Measurements from ENCODE around the gene COL18A1. TPM values are rescaled to one million over a fixed set of nuclear protein-coding genes. Genes with fewer than 3 reads are reported as not detected.
A peak's percentile ranks its signal among the peaks of the same experiment; 100 is the strongest.

Gene COL18A1
- polyA plus RNA-seq, 2 of the 4 experiments (the other 2 are of a cell fraction): 17.3 to 88.4 TPM

DNA sequence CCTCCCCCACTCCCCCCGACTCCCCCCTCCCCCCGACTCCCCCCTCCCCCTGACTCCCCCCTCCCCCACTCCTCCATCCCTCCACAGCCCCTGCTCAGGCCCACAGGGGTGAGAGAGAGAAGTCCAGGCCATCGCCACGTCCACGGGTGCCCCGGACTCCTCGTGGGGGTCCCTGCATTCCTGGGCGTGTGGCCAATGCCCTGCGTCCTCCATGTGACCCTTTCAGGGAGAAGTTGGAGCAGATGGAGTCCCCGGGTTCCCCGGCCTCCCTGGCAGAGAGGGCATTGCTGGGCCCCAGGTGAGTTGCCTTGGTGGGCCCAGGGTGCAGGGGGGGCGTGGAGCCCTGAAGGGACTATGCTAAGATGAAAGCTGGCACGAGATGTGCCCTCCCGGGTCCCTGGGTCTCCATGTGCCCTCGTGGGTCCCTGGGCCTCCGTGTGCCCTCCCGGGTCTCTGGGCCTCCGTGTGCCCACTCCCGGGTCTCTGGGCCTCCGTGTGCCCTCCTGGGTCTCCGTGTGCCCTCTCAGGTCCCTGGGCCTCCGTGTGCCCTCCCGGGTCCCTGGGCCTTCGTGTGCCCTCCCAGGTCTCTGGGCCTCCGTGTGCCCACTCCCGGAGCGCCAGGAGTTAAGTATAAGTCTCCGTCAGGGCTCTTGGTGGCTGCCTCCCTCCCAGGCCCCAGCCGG lies 85.2 kb downstream of the COL18A1 start:
- Histone ChIP-seq H3K4me2 (no peak overlapping the region), H3K9me3 (no peaks in the 10 kb centered on the region), H3K4me1 (no peaks in the 10 kb centered on the region; the same call in 2 of the 3 replicates), H3K4me3 (no peak overlapping the region), H3K27ac (peak overlapping the region in 1 of 2 experiments; percentile 56; a peak in 2 of 6 replicates)
- DNase-seq (ENCODE audit: low read depth in 1 of 2, low spot score in 1 of 2) (no peak), FAIRE-seq (no peak), ATAC-seq (no peak)
- POLR2A ChIA-PET: no interaction called here
- WGBS (ENCODE audit: missing lambda C conversion rate): 88% methylated on average over 17 of the region's 29 CpGs
- CTCF ChIA-PET: no interaction called here
- TF ChIP-seq JUN (IDR thresholded peaks at IDR 0.05) (no peak), HDAC2 (IDR thresholded peaks at IDR 0.05) (no peak), ZSCAN20 (CRISPR knock-in tag; IDR thresholded peaks at IDR 0.05) (no peak), SREBF2 (IDR thresholded peaks at IDR 0.05) (no peak), JUNB (IDR thresholded peaks at IDR 0.05) (no peak), GATA3 (IDR thresholded peaks at IDR 0.05; ENCODE audit: borderline replicate concordance) (no peak), CHD2 (IDR thresholded peaks at IDR 0.05; ENCODE audit: low read length, partially characterized antibody) (no peak), MAFK (IDR thresholded peaks at IDR 0.05; ENCODE audit: partially characterized antibody) (no peak), EHF (CRISPR knock-in tag; IDR thresholded peaks at IDR 0.05) (no peak), TFCP2L1 (CRISPR knock-in tag; IDR thresholded peaks at IDR 0.05) (no peak), KDM5A (IDR thresholded peaks at IDR 0.05) (no peak), KDM1A (IDR thresholded peaks at IDR 0.05; ENCODE audit: low read depth) (no peak), EHMT2 (IDR thresholded peaks at IDR 0.05; ENCODE audit: low read depth) (no peak), MYC (IDR thresholded peaks at IDR 0.05; ENCODE audit: borderline replicate concordance, low read length) (no peak), POLR2AphosphoS2 (conservative IDR thresholded peaks at IDR 0.05; ENCODE audit: low read length) (no peak)
- TF ChIP-seq, protein P1, sequence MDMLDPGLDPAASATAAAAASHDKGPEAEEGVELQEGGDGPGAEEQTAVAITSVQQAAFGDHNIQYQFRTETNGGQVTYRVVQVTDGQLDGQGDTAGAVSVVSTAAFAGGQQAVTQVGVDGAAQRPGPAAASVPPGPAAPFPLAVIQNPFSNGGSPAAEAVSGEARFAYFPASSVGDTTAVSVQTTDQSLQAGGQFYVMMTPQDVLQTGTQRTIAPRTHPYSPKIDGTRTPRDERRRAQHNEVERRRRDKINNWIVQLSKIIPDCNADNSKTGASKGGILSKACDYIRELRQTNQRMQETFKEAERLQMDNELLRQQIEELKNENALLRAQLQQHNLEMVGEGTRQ (IDR thresholded peaks at IDR 0.05): no peak
- TF ChIP-seq, protein P2, sequence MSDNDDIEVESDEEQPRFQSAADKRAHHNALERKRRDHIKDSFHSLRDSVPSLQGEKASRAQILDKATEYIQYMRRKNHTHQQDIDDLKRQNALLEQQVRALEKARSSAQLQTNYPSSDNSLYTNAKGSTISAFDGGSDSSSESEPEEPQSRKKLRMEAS (IDR thresholded peaks at IDR 0.05): no peak
- TF ChIP-seq, protein P3, sequence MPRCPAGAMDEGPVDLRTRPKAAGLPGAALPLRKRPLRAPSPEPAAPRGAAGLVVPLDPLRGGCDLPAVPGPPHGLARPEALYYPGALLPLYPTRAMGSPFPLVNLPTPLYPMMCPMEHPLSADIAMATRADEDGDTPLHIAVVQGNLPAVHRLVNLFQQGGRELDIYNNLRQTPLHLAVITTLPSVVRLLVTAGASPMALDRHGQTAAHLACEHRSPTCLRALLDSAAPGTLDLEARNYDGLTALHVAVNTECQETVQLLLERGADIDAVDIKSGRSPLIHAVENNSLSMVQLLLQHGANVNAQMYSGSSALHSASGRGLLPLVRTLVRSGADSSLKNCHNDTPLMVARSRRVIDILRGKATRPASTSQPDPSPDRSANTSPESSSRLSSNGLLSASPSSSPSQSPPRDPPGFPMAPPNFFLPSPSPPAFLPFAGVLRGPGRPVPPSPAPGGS (IDR thresholded peaks at IDR 0.05): no peak
- TF ChIP-seq, protein P4, sequence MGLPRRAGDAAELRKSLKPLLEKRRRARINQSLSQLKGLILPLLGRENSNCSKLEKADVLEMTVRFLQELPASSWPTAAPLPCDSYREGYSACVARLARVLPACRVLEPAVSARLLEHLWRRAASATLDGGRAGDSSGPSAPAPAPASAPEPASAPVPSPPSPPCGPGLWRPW (IDR thresholded peaks at IDR 0.05): no peak

DNA sequence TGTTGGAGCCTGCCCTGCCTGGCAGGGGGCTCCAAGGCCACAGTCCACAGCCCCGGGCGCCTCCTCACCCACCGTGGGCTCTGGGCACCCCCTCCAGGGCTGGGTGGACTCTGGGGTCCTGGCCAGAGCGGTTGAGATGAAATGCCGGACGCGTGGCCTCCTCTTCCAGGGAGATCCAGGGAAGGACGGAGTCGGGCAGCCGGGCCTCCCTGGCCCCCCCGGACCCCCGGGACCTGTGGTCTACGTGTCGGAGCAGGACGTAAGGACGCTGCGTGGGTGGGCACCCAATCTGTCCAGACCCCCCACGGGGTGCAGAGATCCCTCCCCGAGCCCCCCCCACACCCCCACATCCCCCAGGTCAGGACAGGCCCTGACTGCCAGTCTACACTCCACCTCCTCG lies 86.1 kb downstream of the COL18A1 start:
- ChIA-PET POLR2A (no interaction called here), CTCF (no interaction called here)
- no peak overlapping the region for H3K27ac ChIP-seq
- FAIRE-seq: no peak
- H3K4me1 ChIP-seq: no peaks in the 10 kb centered on the region; the same call in 2 of the 3 replicates
- no peak overlapping the region for H3K4me2 ChIP-seq
- no peak overlapping the region for H3K4me3 ChIP-seq
- ATAC-seq: no peak
- no peak for DNase-seq (ENCODE audit: low read depth in 1 of 2, low spot score in 1 of 2)
- no peak for TF ChIP-seq JUN (IDR thresholded peaks at IDR 0.05)
- TF ChIP-seq HEYL (CRISPR knock-in tag; IDR thresholded peaks at IDR 0.05): no peak
- no peak for TF ChIP-seq HOXB13 (CRISPR knock-in tag; IDR thresholded peaks at IDR 0.05; ENCODE audit: low read depth)
- no peak for TF ChIP-seq ZFP36 (IDR thresholded peaks at IDR 0.05; ENCODE audit: borderline replicate concordance, partially characterized antibody)
- TF ChIP-seq, protein P5, sequence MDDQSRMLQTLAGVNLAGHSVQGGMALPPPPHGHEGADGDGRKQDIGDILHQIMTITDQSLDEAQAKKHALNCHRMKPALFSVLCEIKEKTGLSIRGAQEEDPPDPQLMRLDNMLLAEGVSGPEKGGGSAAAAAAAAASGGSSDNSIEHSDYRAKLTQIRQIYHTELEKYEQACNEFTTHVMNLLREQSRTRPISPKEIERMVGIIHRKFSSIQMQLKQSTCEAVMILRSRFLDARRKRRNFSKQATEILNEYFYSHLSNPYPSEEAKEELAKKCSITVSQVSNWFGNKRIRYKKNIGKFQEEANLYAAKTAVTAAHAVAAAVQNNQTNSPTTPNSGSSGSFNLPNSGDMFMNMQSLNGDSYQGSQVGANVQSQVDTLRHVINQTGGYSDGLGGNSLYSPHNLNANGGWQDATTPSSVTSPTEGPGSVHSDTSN (IDR thresholded peaks at IDR 0.05): no peak
- TF ChIP-seq, protein P6, sequence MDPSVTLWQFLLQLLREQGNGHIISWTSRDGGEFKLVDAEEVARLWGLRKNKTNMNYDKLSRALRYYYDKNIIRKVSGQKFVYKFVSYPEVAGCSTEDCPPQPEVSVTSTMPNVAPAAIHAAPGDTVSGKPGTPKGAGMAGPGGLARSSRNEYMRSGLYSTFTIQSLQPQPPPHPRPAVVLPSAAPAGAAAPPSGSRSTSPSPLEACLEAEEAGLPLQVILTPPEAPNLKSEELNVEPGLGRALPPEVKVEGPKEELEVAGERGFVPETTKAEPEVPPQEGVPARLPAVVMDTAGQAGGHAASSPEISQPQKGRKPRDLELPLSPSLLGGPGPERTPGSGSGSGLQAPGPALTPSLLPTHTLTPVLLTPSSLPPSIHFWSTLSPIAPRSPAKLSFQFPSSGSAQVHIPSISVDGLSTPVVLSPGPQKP (IDR thresholded peaks at IDR 0.05; ENCODE audit: low read depth, low read length): no peak
- TF ChIP-seq JUNB (IDR thresholded peaks at IDR 0.05): no peak
- TF ChIP-seq KDM1A (IDR thresholded peaks at IDR 0.05; ENCODE audit: low read depth): no peak
- H3K9me3 ChIP-seq: no peaks in the 10 kb centered on the region
- WGBS (ENCODE audit: missing lambda C conversion rate): no CpG with 5 or more reads among the region's 20 CpGs

Data from A549 (cell line).